Activated naive CD8-positive, alpha-beta T cell treated with anti-CD3 and anti-CD28 coated beads for 36 hours (primary cell): ENCODE data around the gene PMM1. TPM values are rescaled to one million over a fixed set of nuclear protein-coding genes. Genes with fewer than 3 reads are reported as not detected.

ENCODE experiments used
- total RNA-seq, 2 experiments: library from RNA; stranded (reverse); gene quantifications; one replicate each; pipeline ENCODE4 v1.2.3, GENCODE V29; 2021

The PMM1 gene
- total RNA-seq, 2 experiments from 2014 or later: 24.3 to 26.9 TPM

Other genes starting within 250 kb of the PMM1 start
- 1 to 10 TPM; 2.6 to 2.8 TPM for gene TEF, start 207.9 kb downstream of the PMM1 start, total RNA-seq
- gene TOB2, start 143.0 kb downstream of the PMM1 start, total RNA-seq: 10 to 100 TPM; 33.9 to 34.8 TPM
- gene PHF5A, start 121.1 kb downstream of the PMM1 start, total RNA-seq: 100 to 1,000 TPM; 114 to 117 TPM
- gene ACO2, start 120.7 kb downstream of the PMM1 start, total RNA-seq: 100 to 1,000 TPM; 107 to 109 TPM
- 10 to 100 TPM; 69.2 to 70.1 TPM for gene POLR3H, start 45.4 kb downstream of the PMM1 start, total RNA-seq
- gene CSDC2, start 28.8 kb downstream of the PMM1 start, total RNA-seq: not detected
- gene DESI1, start 31.2 kb upstream of the PMM1 start, total RNA-seq: 10 to 100 TPM; 67.0 to 78.8 TPM
- gene XRCC6, start 31.5 kb upstream of the PMM1 start, total RNA-seq: 100 to 1,000 TPM; 498 to 502 TPM
- 100 to 1,000 TPM; 339 to 357 TPM for gene SNU13, start 99.0 kb upstream of the PMM1 start, total RNA-seq
- gene MEI1, start 109.7 kb upstream of the PMM1 start, total RNA-seq: 10 to 100 TPM; 23.4 to 28.8 TPM
- gene CCDC134, start 210.8 kb upstream of the PMM1 start, total RNA-seq: 10 to 100 TPM; 14.4 to 15.8 TPM
- gene SREBF2, start 243.3 kb upstream of the PMM1 start, total RNA-seq: 10 to 100 TPM; 68.1 to 74.8 TPM